ENCODE data around the gene PTPRQ.

PTPRQ gene

GRCh38 chr12:80717856-80718255 lies 273.8 kb downstream of the PTPRQ start:
- no peak for DNase-seq (ENCODE audit: low read depth)
- TF ChIP-seq CTCF (IDR thresholded peaks at IDR 0.05; ENCODE audit: control insufficient read depth, insufficient read depth, low read depth, low read length, missing control alignments): no peak
- H3K4me3 ChIP-seq (ENCODE audit: control insufficient read depth, low read depth, low read length): no peak overlapping the region

- DNase-seq (ENCODE audit: low read depth): no peak
- TF ChIP-seq CTCF (IDR thresholded peaks at IDR 0.05; ENCODE audit: control insufficient read depth, insufficient read depth, low read depth, low read length, missing control alignments): no peak
- H3K4me3 ChIP-seq (ENCODE audit: control insufficient read depth, low read depth, low read length): no peak overlapping the region
These were observed 276.5 kb downstream of the PTPRQ start for GRCh38 chr12:80720516-80720915.

GRCh38 chr12:80721326-80721725 lies 277.3 kb downstream of the PTPRQ start:
- DNase-seq (ENCODE audit: low read depth): no peak
- TF ChIP-seq CTCF (IDR thresholded peaks at IDR 0.05; ENCODE audit: control insufficient read depth, insufficient read depth, low read depth, low read length, missing control alignments): no peak
- H3K4me3 ChIP-seq (ENCODE audit: control insufficient read depth, low read depth, low read length): no peak overlapping the region
